GM12864 (cell line): ENCODE data around the gene CTNNA3.

Experiments used
- DNase-seq: peaks from one replicate; pipeline ENCODE4 v3.0.0-alpha.2; 2011; ENCODE audit warnings: low read depth
- H3K4me3 ChIP-seq: 2 replicates; pipeline ENCODE4 v1.5.1; 2011; ENCODE audit warnings: mild to moderate bottlenecking, low read depth, low read length, control low read depth
- CTCF ChIP-seq: IDR thresholded peaks from 2 replicates; pipeline ENCODE4 v1.5.1; 2011; ENCODE audit warnings: low read depth, mild to moderate bottlenecking, moderate library complexity, low read length, control low read depth, inconsistent platforms; ENCODE audit errors: missing control alignments

Gene CTNNA3

GRCh38 chr10:66326876-66327275 lies 1369.1 kb downstream of the CTNNA3 start:
- no peak for DNase-seq
- no peak overlapping the region for H3K4me3 ChIP-seq
- no peak for TF ChIP-seq CTCF

DNA sequence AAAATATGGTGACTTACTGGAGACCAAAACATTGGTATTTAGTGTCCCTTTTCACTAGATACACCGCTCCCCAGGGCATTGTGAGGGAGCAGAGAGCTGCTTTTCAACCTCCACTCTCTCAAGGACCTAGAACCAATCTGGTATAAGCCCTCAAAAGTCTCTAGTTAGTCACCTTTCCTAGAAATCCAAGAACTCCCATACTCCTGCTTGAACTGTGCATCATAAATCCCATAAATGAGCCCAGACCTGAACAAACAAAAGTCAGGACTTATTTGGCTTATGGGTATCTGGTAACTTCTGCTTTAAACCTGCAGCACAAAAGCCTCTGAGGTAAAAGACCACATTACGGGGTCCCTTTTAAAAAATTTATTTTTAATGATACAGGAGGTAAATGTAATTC lies 1373.2 kb downstream of the CTNNA3 start:
- no peak overlapping the region for H3K4me3 ChIP-seq
- no peak for TF ChIP-seq CTCF
- DNase-seq: no peak

- no peak overlapping the region for H3K4me3 ChIP-seq
- no peak for TF ChIP-seq CTCF
- no peak for DNase-seq
Observed at GRCh38 chr10:66321723-66322665, 1374.0 kb downstream of the CTNNA3 start.

DNA sequence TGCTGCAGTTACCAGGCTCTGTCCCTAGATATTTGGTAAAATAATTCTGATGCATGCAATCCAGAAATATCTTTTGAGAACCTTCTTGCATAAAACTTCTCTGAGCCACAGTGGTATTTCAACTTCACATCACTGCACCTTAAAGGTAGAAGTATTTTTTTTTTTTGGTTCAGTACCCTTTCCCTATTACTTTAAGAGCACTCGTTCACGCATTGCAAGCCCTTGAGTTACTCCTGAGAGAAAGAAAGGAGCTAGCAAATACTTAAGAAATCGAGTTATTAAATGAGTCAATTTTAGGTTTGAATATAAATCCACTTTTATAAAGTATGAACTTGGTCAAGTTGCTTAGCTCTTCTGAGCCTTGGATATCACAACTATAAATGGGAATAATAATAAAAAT lies 1377.2 kb downstream of the CTNNA3 start:
- no peak overlapping the region for H3K4me3 ChIP-seq
- no peak for DNase-seq
- no peak for TF ChIP-seq CTCF

DNA sequence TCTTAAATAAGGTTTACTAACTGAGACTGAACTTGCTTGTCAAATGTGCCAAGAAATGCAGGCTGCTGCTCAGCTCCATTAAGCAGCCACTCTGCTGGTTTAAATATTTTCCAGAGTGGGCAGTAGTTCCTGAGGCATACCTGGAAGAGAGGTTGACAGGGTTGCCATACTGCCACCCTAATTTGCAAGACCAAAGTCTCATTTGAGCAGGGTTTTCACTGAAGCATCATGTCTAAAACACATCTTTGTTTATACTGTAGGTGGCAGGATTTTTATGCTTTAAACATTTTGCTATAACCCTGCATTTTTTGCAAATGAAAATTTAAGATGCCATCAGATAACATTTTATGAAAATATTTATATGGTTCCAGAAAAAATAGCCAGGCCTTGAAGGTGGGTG lies 1388.2 kb downstream of the CTNNA3 start:
- H3K4me3 ChIP-seq: no peak overlapping the region
- TF ChIP-seq CTCF: no peak
- no peak for DNase-seq

DNA sequence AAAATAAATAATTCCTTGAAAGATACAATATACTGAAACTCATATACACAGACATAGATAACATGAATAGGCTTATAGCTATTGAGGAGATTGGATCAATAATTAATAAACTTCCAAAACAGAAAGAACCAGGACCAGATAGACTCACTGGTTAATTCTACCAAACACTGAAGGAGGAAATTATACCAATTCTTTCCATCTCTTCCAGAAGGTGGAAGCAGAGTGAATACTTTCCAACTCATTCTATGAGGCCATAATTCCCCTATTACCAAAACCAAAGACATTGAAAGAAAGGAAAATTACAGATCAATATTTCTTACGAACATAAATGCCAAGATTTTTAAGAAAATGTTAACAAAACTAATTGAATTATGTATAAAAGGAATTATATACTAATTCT lies 1394.9 kb downstream of the CTNNA3 start:
- no peak overlapping the region for H3K4me3 ChIP-seq
- no peak for TF ChIP-seq CTCF
- no peak for DNase-seq

GRCh38 chr10:66295602-66296001 lies 1400.4 kb downstream of the CTNNA3 start:
- TF ChIP-seq CTCF: no peak
- no peak overlapping the region for H3K4me3 ChIP-seq
- DNase-seq: no peak
